NCI-H1092 treated with DMSO at 0.1 percent for 48 hours (cell line): ENCODE data around the gene WDR77.

ENCODE experiments used
- DNase-seq: peaks from one replicate; lab custom pipeline; 2025; lab: John Stamatoyannopoulos, UW

Gene WDR77

GRCh38 chr1:111448918-111449702, at the start of gene WDR77, which contains the start of gene ATP5PB:
Gene WDR77 (minus strand): TSS chr1:111449256. CDS start chr1:111449169, 87 bp downstream.
Gene ATP5PB (plus strand): TSS chr1:111449464. CDS start chr1:111449542, 78 bp downstream.
- peak; percentile 99 for DNase-seq

DNA sequence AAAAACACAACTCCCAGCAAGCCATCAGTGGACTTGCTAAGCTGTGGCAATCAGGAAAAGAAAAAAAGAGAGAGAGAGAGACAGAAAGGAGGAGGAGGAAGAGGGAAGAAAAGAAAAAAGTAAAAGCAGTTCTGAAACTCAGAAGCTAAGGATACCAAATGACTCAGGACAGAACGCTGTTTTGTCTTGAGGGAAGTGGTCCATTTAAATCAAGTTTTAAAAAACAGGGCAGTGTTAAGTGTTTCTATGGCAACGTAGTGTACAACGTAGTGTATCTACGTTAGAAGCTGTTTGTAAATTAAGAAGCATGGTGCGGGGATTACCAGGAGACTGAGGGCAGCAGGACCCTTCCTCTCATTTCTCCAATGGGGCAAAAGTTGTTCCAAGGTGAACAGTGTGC, 48.5 kb upstream of the WDR77 start:
- no peak for DNase-seq

DNA sequence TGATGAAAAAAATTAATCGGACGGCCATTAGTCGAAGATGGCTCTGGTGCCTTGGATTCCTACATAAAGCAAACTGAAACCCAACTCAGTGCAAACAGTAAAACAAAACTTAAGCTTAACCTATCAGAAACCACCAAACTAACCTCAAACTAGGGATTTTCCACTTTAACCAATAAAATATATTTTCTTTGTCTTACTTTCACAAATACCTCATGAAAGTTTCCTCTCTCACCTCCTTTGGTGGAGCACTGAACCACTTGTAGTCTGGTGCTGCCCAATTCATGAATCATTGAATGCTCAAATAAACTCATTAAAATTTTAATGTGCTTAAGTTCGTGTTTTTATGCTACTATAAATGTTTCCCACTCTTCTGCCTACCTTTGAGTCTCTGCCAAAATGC, 47.3 kb upstream of the WDR77 start:
- DNase-seq, result no peak

GRCh38 chr1:111491070-111491469, 42.0 kb upstream of the WDR77 start:
- no peak for DNase-seq

DNA sequence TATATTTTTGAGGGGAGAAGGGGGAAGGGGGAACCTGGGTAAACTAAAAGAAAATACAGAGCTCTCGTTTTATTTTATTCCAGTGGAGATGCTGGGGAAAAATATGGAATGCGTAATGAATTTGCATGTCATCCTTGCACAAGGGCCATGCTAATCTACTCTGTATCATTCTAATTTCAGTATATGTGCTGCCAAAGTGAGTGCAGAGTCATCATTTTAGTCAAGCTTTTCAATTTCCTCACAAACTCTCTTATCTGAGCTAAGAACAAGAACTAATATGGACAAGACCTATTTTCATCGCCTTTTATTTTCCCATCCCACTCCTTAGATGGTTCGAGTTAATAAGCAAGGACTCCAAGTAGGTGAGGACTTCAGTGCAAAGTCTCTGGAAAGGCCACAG, 41.2 kb upstream of the WDR77 start:
- DNase-seq, result no peak

DNA sequence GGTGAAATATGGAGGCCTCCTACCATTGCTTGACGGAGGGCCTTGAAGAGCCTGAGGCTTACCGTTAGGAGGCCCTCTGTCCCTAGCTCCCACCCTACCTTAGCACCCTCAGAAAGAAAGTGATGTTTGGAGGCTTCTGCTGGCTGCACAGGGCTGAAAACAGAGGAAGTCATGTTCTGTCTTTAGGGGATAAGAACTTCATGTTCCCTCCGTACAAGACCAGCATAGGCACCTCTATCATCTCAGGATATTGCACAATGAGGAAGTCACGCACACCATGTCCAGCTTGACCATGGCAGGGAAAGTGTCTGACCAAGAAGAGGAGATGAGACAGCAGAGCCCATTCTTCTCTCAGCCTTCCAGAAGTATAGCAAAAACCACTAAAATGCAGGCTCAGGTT, 40.5 kb upstream of the WDR77 start:
- DNase-seq, result no peak

DNA sequence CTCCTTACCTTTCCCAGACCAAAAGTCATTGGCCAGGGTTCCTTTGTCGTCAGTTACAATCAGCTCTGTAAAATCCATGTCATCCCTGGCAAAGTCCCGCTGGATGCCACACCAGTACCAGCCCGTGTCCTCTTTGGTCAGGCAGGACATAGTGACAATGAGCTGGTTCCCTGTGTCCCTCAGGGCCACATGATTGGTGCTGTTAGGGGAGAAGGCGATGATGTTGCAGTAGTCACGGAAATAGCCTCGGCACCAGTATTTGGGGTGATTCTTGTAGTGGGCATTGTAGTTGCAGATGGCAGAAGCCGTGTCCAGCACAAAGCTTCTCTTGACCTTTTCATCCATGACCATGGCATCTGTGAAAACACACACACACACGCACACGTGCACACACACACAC, 39.6 kb upstream of the WDR77 start:
- DNase-seq, result no peak

DNA sequence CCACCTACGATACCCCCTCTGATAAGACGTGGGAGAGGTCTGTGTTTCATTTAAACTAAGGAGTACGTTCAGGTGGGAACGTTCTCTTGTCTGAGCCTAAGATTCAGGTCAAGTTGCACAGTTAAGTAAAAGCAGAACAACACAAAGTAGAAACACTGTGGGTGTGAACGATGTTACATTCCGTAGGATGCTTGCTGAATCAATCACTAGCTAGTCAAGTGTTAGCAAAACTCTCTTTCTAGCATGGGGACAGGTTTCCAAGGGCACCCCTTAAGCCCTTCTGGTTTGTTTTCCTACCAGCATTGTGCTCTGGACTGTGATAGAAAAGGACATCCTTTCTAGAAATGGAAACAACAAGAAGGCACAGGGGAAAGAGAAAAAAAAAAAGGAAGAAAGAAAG, 38.1 kb upstream of the WDR77 start:
- no peak for DNase-seq

DNA sequence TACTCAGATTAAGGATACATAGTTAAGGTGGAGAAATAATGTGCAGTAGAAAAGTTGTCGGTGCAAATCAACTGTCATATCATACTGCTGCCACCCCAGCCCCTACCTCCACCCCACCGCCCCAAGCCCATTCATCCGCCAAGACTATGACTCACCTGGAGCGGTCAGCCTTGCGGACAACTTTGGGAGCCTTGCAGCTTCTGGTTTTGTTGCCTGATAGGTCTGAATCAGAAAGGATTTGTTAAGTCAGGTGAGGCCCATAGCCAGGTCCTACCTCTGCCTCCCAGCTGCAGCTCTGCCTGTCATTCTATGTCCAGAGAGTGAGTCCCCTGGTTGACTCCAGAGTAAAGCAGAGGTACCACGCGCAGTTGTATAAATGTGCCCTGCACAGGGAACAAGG, 37.4 kb upstream of the WDR77 start:
- DNase-seq, result no peak

- no peak for DNase-seq
Observed at GRCh38 chr1:111484391-111485026, 35.5 kb upstream of the WDR77 start.

DNA sequence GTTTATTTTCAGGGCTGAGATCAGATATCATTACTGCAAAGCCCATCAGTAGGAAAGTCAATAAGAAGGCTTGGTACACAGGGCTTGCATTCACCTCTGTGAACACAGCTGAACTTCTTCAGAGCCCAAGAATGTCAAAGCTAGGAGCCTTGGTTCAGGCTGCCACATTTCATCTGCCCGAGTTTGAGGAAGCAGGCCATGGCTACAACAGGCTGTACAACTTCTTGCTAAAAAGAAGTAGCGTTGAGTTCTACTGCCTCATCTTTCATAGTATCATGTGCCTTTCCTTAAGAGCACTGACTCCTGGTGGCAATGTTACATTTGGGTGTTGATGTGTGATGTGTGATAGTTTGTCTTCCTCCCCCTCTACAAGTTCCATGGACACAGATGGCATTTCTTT, 34.8 kb upstream of the WDR77 start:
- DNase-seq, result no peak

GRCh38 chr1:111483166-111483565, 34.1 kb upstream of the WDR77 start:
- no peak for DNase-seq

GRCh38 chr1:111481387-111482221, 32.5 kb upstream of the WDR77 start:
- DNase-seq, result peak; percentile 45

GRCh38 chr1:111480674-111481073, 31.6 kb upstream of the WDR77 start:
- no peak for DNase-seq

DNA sequence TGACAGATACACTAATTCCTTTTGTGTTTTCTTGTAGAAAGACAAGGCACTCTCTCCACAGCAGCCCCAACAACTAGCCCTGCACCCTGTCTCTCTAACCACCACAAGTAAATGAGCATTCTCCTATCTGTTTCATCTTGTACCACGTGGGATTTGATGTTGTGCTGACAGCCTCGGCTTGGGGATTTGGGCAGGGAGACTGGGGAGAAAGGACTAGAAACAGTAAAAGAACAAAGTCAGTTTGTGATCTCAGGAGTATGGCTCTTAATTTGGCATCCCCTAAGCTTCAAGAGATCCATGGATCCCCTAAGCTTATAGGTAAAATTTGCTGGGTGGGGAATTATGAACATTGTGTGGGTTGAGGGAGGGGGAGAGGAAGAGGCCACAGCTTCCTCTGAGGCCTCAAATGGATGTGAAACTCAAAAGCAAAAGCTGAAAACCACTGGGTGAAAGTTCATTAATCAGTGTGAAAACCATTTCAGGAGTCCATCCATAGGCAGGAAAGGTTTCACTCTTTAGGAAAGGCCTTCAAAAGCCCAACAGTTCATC, 27.8 kb upstream of the WDR77 start:
- DNase-seq, result no peak

DNA sequence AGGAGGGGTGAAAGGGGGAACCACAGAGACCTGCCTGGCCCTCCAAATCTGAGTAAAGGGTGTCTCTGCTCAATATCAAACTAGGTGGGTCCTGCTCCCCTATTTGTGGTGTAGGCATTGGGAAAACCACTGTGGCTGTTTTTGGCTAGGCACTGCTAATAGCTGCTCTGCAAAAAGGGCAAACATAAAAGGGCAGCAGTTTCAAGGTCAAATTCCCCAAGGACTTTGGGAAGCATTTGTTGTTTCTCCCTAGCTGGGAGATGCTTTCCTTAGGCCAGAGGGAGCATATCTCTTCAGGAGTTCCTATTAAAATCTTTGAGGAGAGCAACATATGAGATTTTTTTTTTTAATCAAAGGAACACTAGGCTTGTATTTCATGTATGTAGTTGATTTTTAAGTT, 27.2 kb upstream of the WDR77 start:
- no peak for DNase-seq

DNA sequence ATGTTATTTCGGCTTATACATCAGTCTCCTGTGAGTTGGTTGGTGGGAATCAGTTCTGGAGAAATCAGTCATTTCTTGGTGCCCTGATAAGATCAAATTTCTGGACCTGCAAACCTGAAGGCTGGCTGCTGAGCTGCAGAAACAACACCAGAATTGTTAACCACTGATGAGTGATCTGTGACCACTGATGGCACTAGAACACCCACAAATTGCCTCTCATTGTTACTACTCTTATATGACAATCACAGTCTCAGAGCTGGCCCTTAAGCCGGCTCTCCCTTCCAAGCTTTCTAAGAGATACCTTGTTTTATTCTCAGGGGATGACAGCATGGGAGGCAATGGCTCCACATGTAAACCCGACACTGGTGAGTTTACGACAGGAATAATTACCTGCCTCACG, 26.6 kb upstream of the WDR77 start:
- DNase-seq, result no peak

DNA sequence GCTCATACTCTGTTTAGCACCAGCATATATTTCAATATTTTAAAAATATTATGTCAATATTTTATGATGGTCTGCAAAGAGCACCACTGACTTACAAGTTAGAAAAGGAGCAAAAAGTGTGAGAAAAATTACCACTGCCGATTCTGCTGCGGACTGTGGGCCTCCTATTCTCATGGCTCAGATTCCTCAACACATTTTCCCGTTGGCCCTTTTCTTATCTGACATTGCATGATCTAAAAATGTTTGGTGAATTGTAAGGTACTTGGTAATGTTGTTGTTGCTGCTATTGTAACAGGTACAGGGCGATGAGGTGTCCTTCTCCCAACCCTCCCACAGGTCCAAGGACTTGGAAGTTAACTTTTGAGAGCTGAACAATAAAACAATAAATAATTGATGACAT, 25.5 kb upstream of the WDR77 start:
- DNase-seq, result no peak

DNA sequence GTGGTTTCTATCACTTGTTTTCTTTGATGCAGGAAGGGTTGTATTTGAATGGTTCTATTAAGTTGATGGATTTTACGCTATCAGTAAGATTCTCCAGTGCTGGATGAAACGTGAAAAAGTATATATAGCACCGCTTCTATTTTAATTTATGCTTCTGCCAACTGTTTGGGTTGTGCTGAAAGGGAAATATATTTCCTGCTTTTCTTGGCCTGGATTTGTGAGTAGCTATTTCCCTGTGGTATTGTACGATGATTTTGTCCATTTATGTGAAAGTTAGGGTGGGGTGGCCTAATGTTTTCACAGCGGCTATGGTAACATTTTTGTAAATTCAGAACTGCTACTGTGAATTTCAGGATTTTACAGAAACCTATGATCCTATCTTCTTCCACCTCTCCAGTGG, 25.1 kb upstream of the WDR77 start:
- DNase-seq, result no peak

DNA sequence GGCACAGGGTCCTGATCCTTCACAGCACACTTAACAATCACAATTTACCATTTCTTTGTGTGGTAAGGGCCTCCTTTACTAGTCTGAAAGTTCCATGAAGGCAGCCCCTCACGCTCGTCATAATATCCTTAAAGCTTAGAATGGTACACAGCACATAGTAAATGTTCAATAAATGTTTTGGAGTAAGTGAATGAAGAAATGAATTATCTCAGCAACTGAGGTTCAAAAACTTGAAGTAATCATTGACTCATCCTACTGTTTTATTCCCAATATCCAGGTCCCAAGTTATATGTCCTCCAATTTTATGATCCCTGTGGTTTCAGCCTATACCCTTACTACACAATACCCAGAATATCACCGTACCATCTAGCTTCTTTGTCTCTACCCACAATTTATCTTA, 22.5 kb upstream of the WDR77 start:
- no peak for DNase-seq

DNA sequence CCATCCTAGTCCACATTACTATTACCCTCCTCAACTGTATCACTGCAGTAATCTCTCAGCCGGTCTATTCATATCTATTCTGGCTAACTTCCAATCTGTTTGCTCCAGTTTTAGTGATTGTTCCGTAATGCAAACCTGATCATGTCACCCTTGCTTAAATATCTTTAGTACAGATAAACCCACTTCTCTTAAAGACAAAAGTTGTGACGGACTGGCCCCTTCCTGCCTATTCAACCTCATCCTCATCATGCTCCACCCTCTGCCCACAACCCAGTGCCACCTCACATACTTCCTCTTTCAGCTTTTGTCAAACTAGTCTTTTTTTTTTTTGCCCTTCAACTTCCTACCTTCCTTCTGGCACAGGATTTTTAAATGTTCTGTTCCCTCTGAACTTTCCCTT, 22.0 kb upstream of the WDR77 start:
- DNase-seq, result no peak

- no peak for DNase-seq
Observed at GRCh38 chr1:111470596-111470995, 21.5 kb upstream of the WDR77 start.

- no peak for DNase-seq
Observed at GRCh38 chr1:111469539-111469938, 20.5 kb upstream of the WDR77 start.
